Neural cell (in vitro differentiated cells): ENCODE results near the gene SEZ6L2.

Experiments used
- EP300 ChIP-seq: fragments of 450-650 bp; conservative IDR thresholded peaks from 2 replicates; pipeline ENCODE4 v1.6.1; 2014; ENCODE audit warnings: antibody characterized with exemption, mild to moderate bottlenecking, moderate library complexity; ENCODE audit not compliant: poor library complexity, severe bottlenecking
- EZH2 ChIP-seq: fragments of 200-600, 300-800 bp; shearing (Covaris generic), sonication (generic); IDR thresholded peaks from 2 replicates; pipeline ENCODE4 v1.6.1; 2014; ENCODE audit warnings: antibody characterized with exemption, low read length, borderline replicate concordance, mild to moderate bottlenecking; ENCODE audit not compliant: insufficient read depth, poor library complexity, severe bottlenecking
- MXI1 ChIP-seq: fragments of 450-650 bp; conservative IDR thresholded peaks from 2 replicates; pipeline ENCODE4 v1.6.1; 2014; ENCODE audit warnings: antibody characterized with exemption, mild to moderate bottlenecking; ENCODE audit not compliant: poor library complexity, severe bottlenecking
- POLR2AphosphoS5 ChIP-seq: IDR thresholded peaks from 2 replicates; pipeline ENCODE4 v1.6.1; 2012
- TAF1 ChIP-seq: IDR thresholded peaks from 2 replicates; pipeline ENCODE4 v1.6.1; 2012; ENCODE audit warnings: low read depth
- TF ChIP-seq, protein P1 (sequence below): fragments of 450-650 bp; IDR thresholded peaks from 2 replicates; pipeline ENCODE4 v1.5.1; 2014; ENCODE audit warnings: antibody characterized with exemption, mild to moderate bottlenecking, moderate library complexity; ENCODE audit not compliant: poor library complexity, severe bottlenecking
- TF ChIP-seq, protein P2 (sequence below): IDR thresholded peaks from 2 replicates; pipeline ENCODE4 v1.6.1; 2012; ENCODE audit warnings: borderline replicate concordance

DNA sequence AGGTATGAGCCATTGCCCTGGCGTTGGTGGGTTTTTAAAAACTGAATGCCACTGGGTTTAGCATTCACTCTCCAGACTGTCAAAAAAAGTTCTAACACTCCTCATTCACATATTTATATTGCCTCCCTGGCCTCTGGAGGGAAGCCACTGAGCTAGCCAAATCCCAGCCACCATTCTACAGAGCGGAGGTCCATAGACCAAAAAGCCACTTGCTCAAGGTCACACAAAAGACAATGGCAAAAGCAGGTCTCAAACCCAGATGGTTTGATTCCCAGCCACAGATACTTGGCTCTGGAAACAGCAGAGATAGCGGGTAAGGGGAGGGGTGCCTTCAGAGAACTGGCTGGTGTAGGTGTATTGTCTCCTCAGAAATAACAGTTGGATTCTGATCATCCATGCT lies 18.3 kb downstream of the SEZ6L2 start:
- TF ChIP-seq, protein P1, sequence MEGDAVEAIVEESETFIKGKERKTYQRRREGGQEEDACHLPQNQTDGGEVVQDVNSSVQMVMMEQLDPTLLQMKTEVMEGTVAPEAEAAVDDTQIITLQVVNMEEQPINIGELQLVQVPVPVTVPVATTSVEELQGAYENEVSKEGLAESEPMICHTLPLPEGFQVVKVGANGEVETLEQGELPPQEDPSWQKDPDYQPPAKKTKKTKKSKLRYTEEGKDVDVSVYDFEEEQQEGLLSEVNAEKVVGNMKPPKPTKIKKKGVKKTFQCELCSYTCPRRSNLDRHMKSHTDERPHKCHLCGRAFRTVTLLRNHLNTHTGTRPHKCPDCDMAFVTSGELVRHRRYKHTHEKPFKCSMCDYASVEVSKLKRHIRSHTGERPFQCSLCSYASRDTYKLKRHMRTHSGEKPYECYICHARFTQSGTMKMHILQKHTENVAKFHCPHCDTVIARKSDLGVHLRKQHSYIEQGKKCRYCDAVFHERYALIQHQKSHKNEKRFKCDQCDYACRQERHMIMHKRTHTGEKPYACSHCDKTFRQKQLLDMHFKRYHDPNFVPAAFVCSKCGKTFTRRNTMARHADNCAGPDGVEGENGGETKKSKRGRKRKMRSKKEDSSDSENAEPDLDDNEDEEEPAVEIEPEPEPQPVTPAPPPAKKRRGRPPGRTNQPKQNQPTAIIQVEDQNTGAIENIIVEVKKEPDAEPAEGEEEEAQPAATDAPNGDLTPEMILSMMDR = no peak
- TF ChIP-seq MXI1 (no peak), TAF1 (no peak), EZH2 (no peak), POLR2AphosphoS5 (no peak), EP300 (no peak)
- TF ChIP-seq, protein P2, sequence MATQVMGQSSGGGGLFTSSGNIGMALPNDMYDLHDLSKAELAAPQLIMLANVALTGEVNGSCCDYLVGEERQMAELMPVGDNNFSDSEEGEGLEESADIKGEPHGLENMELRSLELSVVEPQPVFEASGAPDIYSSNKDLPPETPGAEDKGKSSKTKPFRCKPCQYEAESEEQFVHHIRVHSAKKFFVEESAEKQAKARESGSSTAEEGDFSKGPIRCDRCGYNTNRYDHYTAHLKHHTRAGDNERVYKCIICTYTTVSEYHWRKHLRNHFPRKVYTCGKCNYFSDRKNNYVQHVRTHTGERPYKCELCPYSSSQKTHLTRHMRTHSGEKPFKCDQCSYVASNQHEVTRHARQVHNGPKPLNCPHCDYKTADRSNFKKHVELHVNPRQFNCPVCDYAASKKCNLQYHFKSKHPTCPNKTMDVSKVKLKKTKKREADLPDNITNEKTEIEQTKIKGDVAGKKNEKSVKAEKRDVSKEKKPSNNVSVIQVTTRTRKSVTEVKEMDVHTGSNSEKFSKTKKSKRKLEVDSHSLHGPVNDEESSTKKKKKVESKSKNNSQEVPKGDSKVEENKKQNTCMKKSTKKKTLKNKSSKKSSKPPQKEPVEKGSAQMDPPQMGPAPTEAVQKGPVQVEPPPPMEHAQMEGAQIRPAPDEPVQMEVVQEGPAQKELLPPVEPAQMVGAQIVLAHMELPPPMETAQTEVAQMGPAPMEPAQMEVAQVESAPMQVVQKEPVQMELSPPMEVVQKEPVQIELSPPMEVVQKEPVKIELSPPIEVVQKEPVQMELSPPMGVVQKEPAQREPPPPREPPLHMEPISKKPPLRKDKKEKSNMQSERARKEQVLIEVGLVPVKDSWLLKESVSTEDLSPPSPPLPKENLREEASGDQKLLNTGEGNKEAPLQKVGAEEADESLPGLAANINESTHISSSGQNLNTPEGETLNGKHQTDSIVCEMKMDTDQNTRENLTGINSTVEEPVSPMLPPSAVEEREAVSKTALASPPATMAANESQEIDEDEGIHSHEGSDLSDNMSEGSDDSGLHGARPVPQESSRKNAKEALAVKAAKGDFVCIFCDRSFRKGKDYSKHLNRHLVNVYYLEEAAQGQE = no peak
